OCI-LY3 (cell line): ENCODE measurements around the gene NGFR.

ENCODE experiments used
- H2AFZ ChIP-seq: fragments of 200-600, 300-600 bp; shearing (Covaris generic); 2 replicates; pipeline ENCODE4 v1.6.0; 2014; ENCODE audit warnings: antibody characterized with exemption, low read depth, low read length
- H3K27ac ChIP-seq: fragments of 200-600, 300-600 bp; sonication (generic); 2 replicates; pipeline ENCODE4 v1.5.1; 2014; ENCODE audit warnings: mild to moderate bottlenecking, low read length, moderate library complexity, mixed read lengths
- H3K27me3 ChIP-seq: fragments of 200-600, 300-600 bp; sonication (generic); 2 replicates; pipeline ENCODE4 v1.6.1; 2014; ENCODE audit warnings: low read depth, low read length, mixed read lengths
- H3K36me3 ChIP-seq: fragments of 200-600, 300-600 bp; sonication (generic); replicated peaks from 2 replicates; pipeline ENCODE3; 2014; ENCODE audit warnings: low read depth, low read length, mixed read lengths
- H3K4me1 ChIP-seq: fragments of 300-600, 200-600 bp; sonication (generic); 2 replicates; pipeline ENCODE4 v1.6.1; 2014; ENCODE audit warnings: low read length, mixed read lengths
- H3K4me2 ChIP-seq: fragments of 200-600, 300-600 bp; sonication (generic); 2 replicates; pipeline ENCODE4 v1.6.1; 2014; ENCODE audit warnings: low read length, mixed read lengths
- H3K4me3 ChIP-seq: fragments of 300-600, 200-600 bp; sonication (generic); 2 replicates; pipeline ENCODE4 v1.5.1; 2014; ENCODE audit warnings: antibody characterized with exemption, mild to moderate bottlenecking, low read length, moderate library complexity
- H3K79me2 ChIP-seq: fragments of 300-600, 200-600 bp; shearing (Covaris generic); 2 replicates; pipeline ENCODE4 v1.6.1; 2014; ENCODE audit warnings: mild to moderate bottlenecking, low read length, mixed read lengths
- H3K9ac ChIP-seq: fragments of 300-600, 200-600 bp; shearing (Covaris generic); 2 replicates; pipeline ENCODE4 v1.6.0; 2014; ENCODE audit warnings: mild to moderate bottlenecking, low read length, moderate library complexity
- H3K9me3 ChIP-seq: fragments of 200-600, 300-600 bp; shearing (Covaris generic); 2 replicates; pipeline ENCODE4 v1.6.1; 2014; ENCODE audit warnings: low read length, mixed read lengths; ENCODE audit not compliant: insufficient read depth
- H4K20me1 ChIP-seq: fragments of 200-600, 300-600 bp; sonication (generic); 2 replicates; pipeline ENCODE4 v1.6.1; 2016; ENCODE audit warnings: low read length, mixed read lengths; ENCODE audit not compliant: insufficient read depth
- CTCF ChIP-seq: fragments of 200-600, 300-600 bp; sonication (generic); IDR thresholded peaks from 2 replicates; pipeline ENCODE4 v1.5.1; 2014; ENCODE audit warnings: antibody characterized with exemption, low read length, low read depth
- EZH2phosphoT487 ChIP-seq: fragments of 200-600 bp; shearing (Covaris generic); IDR thresholded peaks from 2 replicates; pipeline ENCODE4 v1.6.1; 2018; ENCODE audit warnings: antibody characterized with exemption, mixed run types, low read depth

The NGFR gene

GRCh38 chr17:49508866-49509587 lies 13.9 kb downstream of the NGFR start:
- Histone ChIP-seq H2AFZ (no peak overlapping the region), H3K4me2 (no peak overlapping the region), H3K27me3 (peaks cover 12% of the 10 kb centered on the region; the same call in 1 of the 2 replicates), H3K9ac (no peak overlapping the region), H3K4me3 (no peak overlapping the region), H3K36me3 (no peaks in the 10 kb centered on the region), H3K9me3 (no peaks in the 10 kb centered on the region), H3K4me1 (no peaks in the 10 kb centered on the region), H4K20me1 (no peaks in the 10 kb centered on the region), H3K27ac (no peak overlapping the region), H3K79me2 (no peaks in the 10 kb centered on the region)
- TF ChIP-seq CTCF (no peak), EZH2phosphoT487 (no peak)

- no peak overlapping the region for H3K27ac ChIP-seq
- H3K9ac ChIP-seq: no peak overlapping the region
- H3K36me3 ChIP-seq: no peaks in the 10 kb centered on the region
- H3K9me3 ChIP-seq: no peaks in the 10 kb centered on the region
- H2AFZ ChIP-seq: no peak overlapping the region
- H3K4me2 ChIP-seq: no peak overlapping the region
- H3K79me2 ChIP-seq: no peaks in the 10 kb centered on the region
- H3K27me3 ChIP-seq: peaks cover 8% of the 10 kb centered on the region; the same call in 1 of the 2 replicates
- no peaks in the 10 kb centered on the region for H4K20me1 ChIP-seq
- H3K4me1 ChIP-seq: no peaks in the 10 kb centered on the region
- no peak overlapping the region for H3K4me3 ChIP-seq
- TF ChIP-seq CTCF (no peak), EZH2phosphoT487 (no peak)
These were observed 14.5 kb downstream of the NGFR start for GRCh38 chr17:49509588-49509917.

GRCh38 chr17:49510059-49510719 lies 15.1 kb downstream of the NGFR start:
- H3K27me3 ChIP-seq: peaks cover 8% of the 10 kb centered on the region; the same call in 1 of the 2 replicates
- no peak overlapping the region for H3K4me3 ChIP-seq
- TF ChIP-seq EZH2phosphoT487 (no peak), CTCF (no peak)
- H3K9me3 ChIP-seq: no peaks in the 10 kb centered on the region
- H2AFZ ChIP-seq: no peak overlapping the region
- H3K27ac ChIP-seq: no peak overlapping the region
- no peak overlapping the region for H3K9ac ChIP-seq
- no peak overlapping the region for H3K4me2 ChIP-seq
- H3K36me3 ChIP-seq: no peaks in the 10 kb centered on the region
- H4K20me1 ChIP-seq: no peaks in the 10 kb centered on the region
- H3K79me2 ChIP-seq: no peaks in the 10 kb centered on the region
- H3K4me1 ChIP-seq: 0 out of 2 replicates have a peak, but pooled peaks cover under 1% of the 10 kb centered on the region

- H3K4me2 ChIP-seq: no peak overlapping the region
- H4K20me1 ChIP-seq: no peaks in the 10 kb centered on the region
- no peaks in the 10 kb centered on the region for H3K79me2 ChIP-seq
- H3K36me3 ChIP-seq: no peaks in the 10 kb centered on the region
- peaks cover 8% of the 10 kb centered on the region; the same call in 1 of the 2 replicates for H3K27me3 ChIP-seq
- H3K27ac ChIP-seq: no peak overlapping the region
- no peak overlapping the region for H3K9ac ChIP-seq
- H3K4me3 ChIP-seq: no peak overlapping the region
- 0 out of 2 replicates have a peak, but pooled peaks cover 3% of the 10 kb centered on the region for H3K4me1 ChIP-seq
- no peaks in the 10 kb centered on the region for H3K9me3 ChIP-seq
- no peak for TF ChIP-seq EZH2phosphoT487
- no peak for TF ChIP-seq CTCF
- H2AFZ ChIP-seq: no peak overlapping the region
These were observed 15.6 kb downstream of the NGFR start for GRCh38 chr17:49510720-49511110.
